ENCODE measurements around the gene RASGRF1. TPM values are rescaled to one million over a fixed set of nuclear protein-coding genes. Genes with fewer than 3 reads are reported as not detected.

The RASGRF1 gene
- total RNA-seq, 3 donors from 2014 or later, result 0.22 to 0.35 TPM; not detected in 1

- ATAC-seq, result no peak
- H3K4me1 ChIP-seq (ENCODE audit: low read depth), result no peaks in the 10 kb centered on the region
- DNase-seq, result no peak
- intact Hi-C loops (cut with DNase I, micrococcal nuclease), result no loop called here
- H3K9me3 ChIP-seq, result no peaks in the 10 kb centered on the region
- H3K36me3 ChIP-seq (ENCODE audit: low read depth), result no peaks in the 10 kb centered on the region
- no peak for TF ChIP-seq CTCF (IDR thresholded peaks at IDR 0.05)
- no peak overlapping the region for H3K4me3 ChIP-seq
These were observed 120.8 kb downstream of the RASGRF1 start for GRCh38 chr15:78969687-78970349.

- no peak for TF ChIP-seq CTCF (IDR thresholded peaks at IDR 0.05)
- no peak for ATAC-seq
- Histone ChIP-seq H3K36me3 (ENCODE audit: low read depth) (no peaks in the 10 kb centered on the region), H3K4me3 (no peak overlapping the region), H3K4me1 (ENCODE audit: low read depth) (no peaks in the 10 kb centered on the region), H3K9me3 (no peaks in the 10 kb centered on the region)
- intact Hi-C loops (cut with DNase I, micrococcal nuclease), result no loop called here
- DNase-seq, result no peak
These were observed 121.9 kb downstream of the RASGRF1 start for GRCh38 chr15:78968539-78969271.

- Histone ChIP-seq H3K9me3 (no peaks in the 10 kb centered on the region), H3K4me3 (no peak overlapping the region), H3K36me3 (ENCODE audit: low read depth) (no peaks in the 10 kb centered on the region), H3K4me1 (ENCODE audit: low read depth) (no peaks in the 10 kb centered on the region)
- no peak for TF ChIP-seq CTCF (IDR thresholded peaks at IDR 0.05)
- DNase-seq (no peak), ATAC-seq (no peak)
- intact Hi-C loops (cut with DNase I, micrococcal nuclease), result no loop called here
These were observed 122.5 kb downstream of the RASGRF1 start for GRCh38 chr15:78968114-78968513.

- Histone ChIP-seq H3K36me3 (ENCODE audit: low read depth) (no peaks in the 10 kb centered on the region), H3K9me3 (no peaks in the 10 kb centered on the region), H3K4me1 (ENCODE audit: low read depth) (no peaks in the 10 kb centered on the region), H3K4me3 (no peak overlapping the region)
- intact Hi-C loops (cut with DNase I, micrococcal nuclease), result no loop called here
- TF ChIP-seq CTCF (IDR thresholded peaks at IDR 0.05), result no peak
- DNase-seq (no peak), ATAC-seq (no peak)
These were observed 130.3 kb downstream of the RASGRF1 start for GRCh38 chr15:78960308-78960707.

- no peaks in the 10 kb centered on the region for H3K9me3 ChIP-seq
- TF ChIP-seq CTCF (IDR thresholded peaks at IDR 0.05), result no peak
These were observed 131.2 kb downstream of the RASGRF1 start for GRCh38 chr15:78959360-78959759.

More at GRCh38 chr15:78959360-78959759, 131.2 kb downstream of the RASGRF1 start:
- intact Hi-C loops (cut with DNase I, micrococcal nuclease), result no loop called here
- Histone ChIP-seq H3K36me3 (ENCODE audit: low read depth) (no peaks in the 10 kb centered on the region), H3K4me1 (ENCODE audit: low read depth) (no peaks in the 10 kb centered on the region), H3K4me3 (no peak overlapping the region)
- no peak for ATAC-seq
- DNase-seq, result no peak
